Astrocyte of the cerebellum (primary cell): ENCODE results near the gene TOPBP1.
A peak's percentile ranks its signal among the peaks of the same experiment; 100 is the strongest.
"Not testable (repeated sequence)": the region's sequence is repeated elsewhere in the genome, so short reads cannot be mapped to it uniquely, and the experiment has no call there.

Experiments used
- DNase-seq: peaks from one replicate; pipeline ENCODE4 v3.0.0-alpha.2; 2011; ENCODE audit warnings: low read depth
- H3K4me3 ChIP-seq: 2 replicates; pipeline ENCODE4 v1.5.1; 2011; ENCODE audit warnings: mild to moderate bottlenecking, low read depth, low read length, moderate library complexity
- in situ Hi-C: cut with HindIII; loops from 2 replicates; pipeline ENCODE4 v1.10.0; 2017; ENCODE audit warnings: low sequenced_read_pairs
- TF ChIP-seq, protein P1 (sequence below): IDR thresholded peaks from 2 replicates; pipeline ENCODE4 v1.5.1; 2012; ENCODE audit warnings: low read length, low read depth, moderate library complexity, mild to moderate bottlenecking; ENCODE audit errors: missing control alignments

Gene TOPBP1

GRCh38 chr3:133674290-133674919 lies 12.7 kb upstream of the TOPBP1 start:
- no peak for DNase-seq
- H3K4me3 ChIP-seq, result peak overlapping the region; percentile 15
- in situ Hi-C loops, result no loop called here
- TF ChIP-seq, protein P1, sequence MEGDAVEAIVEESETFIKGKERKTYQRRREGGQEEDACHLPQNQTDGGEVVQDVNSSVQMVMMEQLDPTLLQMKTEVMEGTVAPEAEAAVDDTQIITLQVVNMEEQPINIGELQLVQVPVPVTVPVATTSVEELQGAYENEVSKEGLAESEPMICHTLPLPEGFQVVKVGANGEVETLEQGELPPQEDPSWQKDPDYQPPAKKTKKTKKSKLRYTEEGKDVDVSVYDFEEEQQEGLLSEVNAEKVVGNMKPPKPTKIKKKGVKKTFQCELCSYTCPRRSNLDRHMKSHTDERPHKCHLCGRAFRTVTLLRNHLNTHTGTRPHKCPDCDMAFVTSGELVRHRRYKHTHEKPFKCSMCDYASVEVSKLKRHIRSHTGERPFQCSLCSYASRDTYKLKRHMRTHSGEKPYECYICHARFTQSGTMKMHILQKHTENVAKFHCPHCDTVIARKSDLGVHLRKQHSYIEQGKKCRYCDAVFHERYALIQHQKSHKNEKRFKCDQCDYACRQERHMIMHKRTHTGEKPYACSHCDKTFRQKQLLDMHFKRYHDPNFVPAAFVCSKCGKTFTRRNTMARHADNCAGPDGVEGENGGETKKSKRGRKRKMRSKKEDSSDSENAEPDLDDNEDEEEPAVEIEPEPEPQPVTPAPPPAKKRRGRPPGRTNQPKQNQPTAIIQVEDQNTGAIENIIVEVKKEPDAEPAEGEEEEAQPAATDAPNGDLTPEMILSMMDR, result no peak

GRCh38 chr3:133673746-133674145 lies 12.0 kb upstream of the TOPBP1 start:
- in situ Hi-C loops, result no loop called here
- no peak overlapping the region for H3K4me3 ChIP-seq
- no peak for DNase-seq
- TF ChIP-seq, protein P1, result no peak

- DNase-seq, result no peak
- H3K4me3 ChIP-seq, result no peak overlapping the region
- TF ChIP-seq, protein P1, result no peak
- in situ Hi-C loops, result no loop called here
These were observed 10.7 kb upstream of the TOPBP1 start for GRCh38 chr3:133672461-133672860.

- no peak overlapping the region for H3K4me3 ChIP-seq
- in situ Hi-C loops, result no loop called here
- no peak for DNase-seq
- TF ChIP-seq, protein P1, result no peak
These were observed 8.8 kb upstream of the TOPBP1 start for GRCh38 chr3:133670525-133670995.

- TF ChIP-seq, protein P1, result no peak
- DNase-seq, result no peak
- H3K4me3 ChIP-seq, result no peak overlapping the region
- in situ Hi-C loops, result no loop called here
These were observed 8.3 kb upstream of the TOPBP1 start for GRCh38 chr3:133669949-133670524.

- no peak for DNase-seq
- TF ChIP-seq, protein P1, result no peak
- in situ Hi-C loops, result no loop called here
- H3K4me3 ChIP-seq, result no peak overlapping the region
These were observed 5.4 kb upstream of the TOPBP1 start for GRCh38 chr3:133667118-133667517.

DNA sequence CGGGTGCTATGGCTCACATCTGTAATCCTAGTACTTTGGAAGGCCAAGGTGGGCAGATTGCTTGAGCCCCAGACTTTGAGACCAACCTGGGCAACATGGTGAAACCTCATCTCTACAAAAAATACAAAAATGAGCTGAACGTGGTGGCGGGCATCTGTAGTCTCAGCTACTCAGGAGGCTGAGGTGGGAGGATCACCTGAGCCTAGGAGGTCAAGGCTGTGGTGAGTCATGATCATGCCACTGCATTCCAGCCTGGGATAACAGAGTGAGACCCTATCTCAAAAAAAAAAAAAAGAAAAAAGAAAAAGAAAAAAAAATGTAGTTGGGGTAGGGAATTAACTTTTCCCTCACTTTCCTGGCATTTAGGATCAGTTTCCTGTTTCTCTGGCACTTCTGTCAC lies 3.4 kb upstream of the TOPBP1 start:
- H3K4me3 ChIP-seq, in situ Hi-C loops, DNase-seq: not testable (repeated sequence)
